ENCODE results near the gene PPP1R14D. TPM values are rescaled to one million over a fixed set of nuclear protein-coding genes. Genes with fewer than 3 reads are reported as not detected.

PPP1R14D gene
- total and polyA plus RNA-seq, 2 of the 8 experiments (the other 6 are each of a cell fraction or from before 2014, with no cell fraction given): not detected

DNA sequence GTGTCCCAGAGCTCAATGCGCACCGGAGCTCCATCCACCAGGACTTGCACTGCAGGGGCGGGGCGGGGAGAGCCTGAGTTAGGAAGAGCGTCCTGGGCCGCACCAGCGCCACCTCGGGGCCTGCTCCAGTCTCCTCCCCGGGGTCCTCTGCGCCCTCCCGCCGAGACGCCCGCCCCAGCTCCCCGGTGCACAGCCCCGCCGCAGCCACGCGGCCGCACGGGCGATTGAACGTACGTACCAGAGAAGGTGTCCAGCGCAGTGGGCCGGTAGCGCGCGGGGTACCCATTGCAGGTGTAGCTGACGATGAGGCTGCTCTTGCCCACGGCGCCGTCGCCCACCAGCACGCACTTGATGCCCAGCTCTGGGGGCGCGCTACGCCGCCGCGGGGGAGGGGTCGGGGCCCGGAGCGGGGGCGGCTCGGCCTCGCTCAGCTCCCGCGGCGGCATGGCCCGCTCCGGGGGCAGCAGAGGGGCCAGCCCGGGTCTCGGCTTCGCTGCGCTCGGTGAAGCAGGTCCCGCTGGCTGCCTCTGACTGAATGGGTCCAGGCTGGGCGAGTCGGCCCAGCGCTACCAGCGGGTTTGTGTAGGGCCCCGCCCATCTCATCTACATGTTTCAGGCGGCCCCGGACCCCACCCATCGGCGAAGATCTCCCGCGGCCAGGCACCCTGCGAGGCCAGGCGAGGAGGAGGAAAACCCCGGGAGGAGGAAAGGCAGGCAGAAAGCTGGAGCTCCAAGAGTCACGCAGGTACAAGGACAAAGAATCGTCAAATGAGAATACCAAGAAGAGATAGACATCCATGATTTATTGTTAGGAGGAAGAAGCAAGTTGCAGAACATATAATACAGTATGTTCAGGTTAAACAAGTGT is 45.4 kb upstream of the PPP1R14D start, which contains the start of gene RHOV:
Gene RHOV, minus strand, starts transcription at position 541 of the 868 bp plus-strand sequence. Its CDS starts 95 bp downstream, at position 446.
- Histone ChIP-seq H3K14ac (ENCODE audit: insufficient read length) (no peak within 1 kb of the TSS), H3K9me3 (ENCODE audit: insufficient read depth in 2 of 2, low read depth in 1 of 2, low read length in 1 of 2) (no peaks in the 10 kb centered on the region), H3K56ac (replicated peaks; ENCODE audit: insufficient read length, low read depth, low read length) (no peak within 1 kb of the TSS), H3K4me2 (ENCODE audit: insufficient read depth in 1 of 2, low read depth in 2 of 2, low read length in 2 of 2) (peak within 1 kb of the TSS; percentile 54 to 95), H3K27me3 (replicated peaks in 1 of 4; ENCODE audit: control insufficient read depth in 3 of 4, extremely low read depth in 1 of 4, insufficient read depth in 3 of 4, low read length in 3 of 4) (0 out of 7 replicates have a peak, but pooled peaks cover 0 to 2% (median 0%) of the 10 kb centered on the region in 4 experiments), H3K79me2 (ENCODE audit: control insufficient read depth in 1 of 2, insufficient read depth in 2 of 2, low read length in 2 of 2) (no peaks in the 10 kb centered on the region), H2BK12ac (ENCODE audit: low read depth, low read length) (peak within 1 kb of the TSS; percentile 75; the same call in 1 of the 2 replicates), H2BK5ac (ENCODE audit: low read depth, low read length) (peak within 1 kb of the TSS; percentile 71; the same call in 1 of the 2 replicates), H3K9ac (replicated peaks in 1 of 4; ENCODE audit: extremely low read depth in 1 of 4, low read depth in 3 of 4, low read length in 3 of 4) (no peak within 1 kb of the TSS), H3K27ac (ENCODE audit: low read depth, low read length) (no peak within 1 kb of the TSS), H2BK20ac (ENCODE audit: low read length) (0 out of 2 replicates have a peak within 1 kb of the TSS, but pooled peaks have one; percentile 48), H3K4me3 (ENCODE audit: extremely low read depth in 1 of 4, insufficient read depth in 2 of 4, low read depth in 3 of 4, low read length in 4 of 4) (peak within 1 kb of the TSS; percentile 45 to 70 (median 58)), H3K18ac (ENCODE audit: extremely low read depth, low read length) (peak within 1 kb of the TSS; percentile 71), H2BK120ac (replicated peaks; ENCODE audit: low read depth, low read length) (no peak within 1 kb of the TSS), H3K4ac (replicated peaks; ENCODE audit: insufficient read length, low read depth, low read length) (no peak within 1 kb of the TSS), H2BK15ac (ENCODE audit: low read length) (0 out of 2 replicates have a peak within 1 kb of the TSS, but pooled peaks have one; percentile 88), H3K23ac (ENCODE audit: insufficient read length) (no peak within 1 kb of the TSS), H4K8ac (ENCODE audit: extremely low read depth, insufficient read depth, low read length) (peak within 1 kb of the TSS; percentile 81; the same call in 1 of the 2 replicates), H4K91ac (replicated peaks; ENCODE audit: insufficient read length, low read length) (peak within 1 kb of the TSS; percentile 29), H2AK5ac (ENCODE audit: low read depth, low read length) (no peak within 1 kb of the TSS), H2AFZ (ENCODE audit: low read length) (peak within 1 kb of the TSS; percentile 21; the same call in 1 of the 2 replicates), H4K5ac (ENCODE audit: insufficient read length, low read depth, low read length) (peak within 1 kb of the TSS; percentile 65), H4K20me1 (replicated peaks in 1 of 2; ENCODE audit: control insufficient read depth in 1 of 2, insufficient read depth in 2 of 2, low read length in 2 of 2) (no peaks in the 10 kb centered on the region), H3K36me3 (ENCODE audit: control insufficient read depth in 2 of 4, insufficient read depth in 4 of 4, low read length in 3 of 4) (no peaks in the 10 kb centered on the region), H3K23me2 (ENCODE audit: low read depth, low read length) (no peaks in the 10 kb centered on the region), H3K79me1 (ENCODE audit: low read depth, low read length) (no peaks in the 10 kb centered on the region), H3K4me1 (replicated peaks in 1 of 4; ENCODE audit: control insufficient read depth in 3 of 4, insufficient read depth in 4 of 4, low read length in 3 of 4) (peaks cover 0 to 18% (median 12%) of the 10 kb centered on the region in 4 experiments; a peak in 6 of 7 replicates)
- ChIA-PET CTCF (ENCODE audit: partially characterized antibody) (interaction anchor here (0.6 to 7.8 kb wide), 16 partner anchors 21 to 162 kb away, joined by 3 to 51 read pairs (median 3); partner anchors contain the start of genes DLL4, DNAJC17, GCHFR and VPS18), POLR2A (ENCODE audit: partially characterized antibody) (interaction anchor here (0.7 to 2.2 kb wide), 15 partner anchors 13 to 92 kb away, joined by 3 to 9 read pairs (median 3); partner anchors contain the start of genes CHAC1, SPINT1 and VPS18)
- FAIRE-seq (no peak), DNase-seq (ENCODE audit: low read depth in 1 of 2, low spot score in 2 of 2) (peak; percentile 51 to 87)
- WGBS, 2 experiments (ENCODE audit: extremely low coverage in 1 of 2, insufficient coverage in 1 of 2, insufficient read length in 1 of 2, insufficient replicate concordance in 2 of 2, low coverage in 1 of 2, low lambda C conversion rate in 2 of 2, missing lambda C conversion rate in 1 of 2): 3% methylated on average over 25 of the region's 74 CpGs; no CpG with 5 or more reads in 1 of the 2 experiments
- TF ChIP-seq CTBP2 (IDR thresholded peaks at IDR 0.05; ENCODE audit: borderline replicate concordance, insufficient read depth, insufficient read length, low read length) (peak; percentile 57), ASH2L (IDR thresholded peaks at IDR 0.05; ENCODE audit: low read length) (peak; percentile 41), SIN3A (conservative IDR thresholded peaks at IDR 0.05 in 1 of 2, IDR thresholded peaks at IDR 0.05 in 1 of 2; ENCODE audit: low read depth in 1 of 2, low read length in 2 of 2) (0 out of 4 replicates have a peak, but pooled peaks have one; percentile 18 to 19), CTCF (IDR thresholded peaks at IDR 0.05; ENCODE audit: control extremely low read depth in 1 of 3, insufficient read depth in 1 of 3, low read depth in 1 of 3, low read length in 3 of 3) (peak; percentile 36 to 42 (median 40)), TAF1 (IDR thresholded peaks at IDR 0.05; ENCODE audit: low read depth, low read length) (peak; percentile 93), SIRT6 (IDR thresholded peaks at IDR 0.05; ENCODE audit: low read length) (no peak)
- TF ChIP-seq, protein P1, sequence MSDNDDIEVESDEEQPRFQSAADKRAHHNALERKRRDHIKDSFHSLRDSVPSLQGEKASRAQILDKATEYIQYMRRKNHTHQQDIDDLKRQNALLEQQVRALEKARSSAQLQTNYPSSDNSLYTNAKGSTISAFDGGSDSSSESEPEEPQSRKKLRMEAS (IDR thresholded peaks at IDR 0.05): peak; percentile 24; the same call in 1 of the 2 replicates
